Activated CD4-positive, alpha-beta T cell treated with anti-CD3 and anti-CD28 coated beads, Interleukin-2, amount 10 ng/mL, durations not matched to agents 7 days and 5 days (primary cell): ENCODE measurements around the gene CDA. TPM values are rescaled to one million over a fixed set of nuclear protein-coding genes. Genes with fewer than 3 reads are reported as not detected.

Source experiments
- CTCF ChIA-PET: fragments of 350-600 bp; sonication (Branson Sonifier 250); formaldehyde crosslinking; loops from one replicate; lab custom pipeline; 2021; ENCODE audit warnings: antibody characterized with exemption; lab: Charles Lee
- POLR2A ChIA-PET: fragments of 350-600 bp; sonication (Branson Sonifier 250); formaldehyde crosslinking; loops from one replicate; lab custom pipeline; 2021; ENCODE audit warnings: antibody characterized with exemption; lab: Charles Lee
- DNase-seq: peaks from one replicate; pipeline ENCODE4 v3.0.0-alpha.2; 2020
- H3K27ac Mint-ChIP-seq: one replicate; pipeline ENCODE4 v1.8.0; 2021; ENCODE audit warnings: mild to moderate bottlenecking, moderate library complexity, mixed read lengths
- H3K27me3 Mint-ChIP-seq: one replicate; pipeline ENCODE4 v1.8.0; 2021; ENCODE audit warnings: mixed read lengths
- H3K36me3 Mint-ChIP-seq: one replicate; pipeline ENCODE4 v1.8.0; 2021; ENCODE audit warnings: low read depth, mixed read lengths
- H3K4me1 Mint-ChIP-seq: one replicate; pipeline ENCODE4 v1.8.0; 2021; ENCODE audit warnings: mixed read lengths
- H3K4me3 Mint-ChIP-seq: one replicate; pipeline ENCODE4 v1.8.0; 2021; ENCODE audit warnings: mild to moderate bottlenecking, moderate library complexity, mixed read lengths
- H3K9me3 Mint-ChIP-seq: one replicate; pipeline ENCODE4 v1.8.0; 2021; ENCODE audit warnings: mixed read lengths
- total RNA-seq, 2 experiments: library from RNA; stranded (reverse); gene quantifications; one replicate each; pipeline ENCODE4 v1.2.3, GENCODE V29; 2021

CDA gene
- total RNA-seq, 2 experiments from 2014 or later: not detected

- POLR2A ChIA-PET: no interaction called here
- no peak for DNase-seq
- no peaks in the 10 kb centered on the region for H3K4me1 Mint-ChIP-seq
- CTCF ChIA-PET: interaction anchor here (0.5 kb wide), 1 partner anchor 934 kb away, joined by 3 read pairs; no protein-coding TSS in a partner anchor
- H3K4me3 Mint-ChIP-seq: no peak overlapping the region
- no peaks in the 10 kb centered on the region for H3K9me3 Mint-ChIP-seq
- no peak overlapping the region for H3K27ac Mint-ChIP-seq
- no peaks in the 10 kb centered on the region for H3K36me3 Mint-ChIP-seq
- H3K27me3 Mint-ChIP-seq: no peaks in the 10 kb centered on the region
Measured at GRCh38 chr1:20611652-20612051, 22.8 kb downstream of the CDA start.

GRCh38 chr1:20612221-20612746, 23.4 kb downstream of the CDA start:
- H3K9me3 Mint-ChIP-seq: no peaks in the 10 kb centered on the region
- no peaks in the 10 kb centered on the region for H3K4me1 Mint-ChIP-seq
- no peak for DNase-seq
- ChIA-PET POLR2A (no interaction called here), CTCF (interaction anchor here (0.5 kb wide), 1 partner anchor 935 kb away, joined by 3 read pairs; no protein-coding TSS in a partner anchor)
- H3K4me3 Mint-ChIP-seq: no peak overlapping the region
- H3K27me3 Mint-ChIP-seq: no peaks in the 10 kb centered on the region
- no peak overlapping the region for H3K27ac Mint-ChIP-seq
- H3K36me3 Mint-ChIP-seq: no peaks in the 10 kb centered on the region

GRCh38 chr1:20614131-20614579, 25.3 kb downstream of the CDA start:
- Mint-ChIP-seq H3K4me1 (no peaks in the 10 kb centered on the region), H3K9me3 (no peaks in the 10 kb centered on the region), H3K27me3 (peaks cover 2% of the 10 kb centered on the region), H3K27ac (no peak overlapping the region), H3K36me3 (no peaks in the 10 kb centered on the region), H3K4me3 (no peak overlapping the region)
- no peak for DNase-seq
- ChIA-PET CTCF (no interaction called here), POLR2A (no interaction called here)

- Mint-ChIP-seq H3K4me1 (no peaks in the 10 kb centered on the region), H3K9me3 (no peaks in the 10 kb centered on the region), H3K27me3 (peaks cover 2% of the 10 kb centered on the region), H3K4me3 (no peak overlapping the region), H3K36me3 (no peaks in the 10 kb centered on the region), H3K27ac (no peak overlapping the region)
- DNase-seq: no peak
- POLR2A ChIA-PET: no interaction called here
- CTCF ChIA-PET: interaction anchor here (1.3 kb wide), 1 partner anchor 30 kb away, joined by 3 read pairs; no protein-coding TSS in a partner anchor
Measured at GRCh38 chr1:20615946-20616846, 27.3 kb downstream of the CDA start.

- no peak for DNase-seq
- H3K9me3 Mint-ChIP-seq: no peaks in the 10 kb centered on the region
- H3K27me3 Mint-ChIP-seq: peaks cover 2% of the 10 kb centered on the region
- ChIA-PET POLR2A (no interaction called here), CTCF (interaction anchor here (0.6 to 1.3 kb wide), 2 partner anchors 31 to 1844 kb away, joined by 3 read pairs; no protein-coding TSS in a partner anchor)
- no peaks in the 10 kb centered on the region for H3K36me3 Mint-ChIP-seq
- H3K4me3 Mint-ChIP-seq: no peak overlapping the region
- H3K4me1 Mint-ChIP-seq: no peaks in the 10 kb centered on the region
- H3K27ac Mint-ChIP-seq: no peak overlapping the region
Measured at GRCh38 chr1:20616847-20617487, 28.1 kb downstream of the CDA start.

GRCh38 chr1:20618550-20618949, 29.7 kb downstream of the CDA start:
- H3K4me3 Mint-ChIP-seq: no peak overlapping the region
- no peaks in the 10 kb centered on the region for H3K9me3 Mint-ChIP-seq
- ChIA-PET CTCF (interaction anchor here (1.3 kb wide), 1 partner anchor 14 kb away, joined by 3 read pairs; no protein-coding TSS in a partner anchor), POLR2A (no interaction called here)
- H3K27ac Mint-ChIP-seq: no peak overlapping the region
- no peaks in the 10 kb centered on the region for H3K4me1 Mint-ChIP-seq
- H3K27me3 Mint-ChIP-seq: peaks cover 4% of the 10 kb centered on the region
- no peak for DNase-seq
- H3K36me3 Mint-ChIP-seq: no peaks in the 10 kb centered on the region

- Mint-ChIP-seq H3K9me3 (no peaks in the 10 kb centered on the region), H3K27ac (no peak overlapping the region), H3K4me1 (no peaks in the 10 kb centered on the region), H3K4me3 (no peak overlapping the region), H3K27me3 (peaks cover 4% of the 10 kb centered on the region), H3K36me3 (no peaks in the 10 kb centered on the region)
- no peak for DNase-seq
- ChIA-PET POLR2A (no interaction called here), CTCF (no interaction called here)
Measured at GRCh38 chr1:20619999-20620398, 31.1 kb downstream of the CDA start.

GRCh38 chr1:20621012-20621411, 32.1 kb downstream of the CDA start:
- ChIA-PET CTCF (interaction anchor here (0.6 kb wide), 1 partner anchor 32 kb away, joined by 5 read pairs; the partner anchor contains the start of gene CDA), POLR2A (no interaction called here)
- Mint-ChIP-seq H3K27ac (no peak overlapping the region), H3K4me1 (no peaks in the 10 kb centered on the region), H3K27me3 (peaks cover 4% of the 10 kb centered on the region), H3K36me3 (no peaks in the 10 kb centered on the region), H3K9me3 (no peaks in the 10 kb centered on the region), H3K4me3 (no peak overlapping the region)
- no peak for DNase-seq

- H3K4me1 Mint-ChIP-seq: no peaks in the 10 kb centered on the region
- no peak overlapping the region for H3K27ac Mint-ChIP-seq
- no peak for DNase-seq
- H3K9me3 Mint-ChIP-seq: peaks cover 5% of the 10 kb centered on the region
- no peaks in the 10 kb centered on the region for H3K36me3 Mint-ChIP-seq
- no peak overlapping the region for H3K4me3 Mint-ChIP-seq
- CTCF ChIA-PET: no interaction called here
- H3K27me3 Mint-ChIP-seq: peaks cover 17% of the 10 kb centered on the region
- POLR2A ChIA-PET: no interaction called here
Measured at GRCh38 chr1:20624709-20625108, 35.8 kb downstream of the CDA start.

- no peaks in the 10 kb centered on the region for H3K4me1 Mint-ChIP-seq
- no peak overlapping the region for H3K27ac Mint-ChIP-seq
- ChIA-PET POLR2A (interaction anchor here (0.8 kb wide), 1 partner anchor 116 kb away, joined by 5 read pairs; no protein-coding TSS in a partner anchor), CTCF (interaction anchor here (0.8 kb wide), 1 partner anchor 50 kb away, joined by 3 read pairs; no protein-coding TSS in a partner anchor)
- H3K27me3 Mint-ChIP-seq: peaks cover 18% of the 10 kb centered on the region
- H3K4me3 Mint-ChIP-seq: no peak overlapping the region
- peaks cover 5% of the 10 kb centered on the region for H3K9me3 Mint-ChIP-seq
- DNase-seq: no peak
- no peaks in the 10 kb centered on the region for H3K36me3 Mint-ChIP-seq
Measured at GRCh38 chr1:20625176-20626097, 36.5 kb downstream of the CDA start.

- ChIA-PET POLR2A (interaction anchor here (0.8 kb wide), 1 partner anchor 117 kb away, joined by 5 read pairs; no protein-coding TSS in a partner anchor), CTCF (interaction anchor here (0.8 to 1.1 kb wide), 2 partner anchors 41 to 51 kb away, joined by 3 read pairs; no protein-coding TSS in a partner anchor)
- H3K9me3 Mint-ChIP-seq: peaks cover 5% of the 10 kb centered on the region
Measured at GRCh38 chr1:20626098-20626427, 37.2 kb downstream of the CDA start.

GRCh38 chr1:20626524-20626923, 37.6 kb downstream of the CDA start:
- H3K27me3 Mint-ChIP-seq: peaks cover 19% of the 10 kb centered on the region
- no peak for DNase-seq
- H3K4me3 Mint-ChIP-seq: no peak overlapping the region
- H3K36me3 Mint-ChIP-seq: no peaks in the 10 kb centered on the region
- ChIA-PET CTCF (interaction anchor here (0.8 to 1.1 kb wide), 2 partner anchors 41 to 51 kb away, joined by 3 read pairs; no protein-coding TSS in a partner anchor), POLR2A (no interaction called here)
- no peak overlapping the region for H3K27ac Mint-ChIP-seq
- H3K9me3 Mint-ChIP-seq: peaks cover 5% of the 10 kb centered on the region
- no peaks in the 10 kb centered on the region for H3K4me1 Mint-ChIP-seq

More at GRCh38 chr1:20626098-20626427, 37.2 kb downstream of the CDA start:
- Mint-ChIP-seq H3K27ac (no peak overlapping the region), H3K36me3 (no peaks in the 10 kb centered on the region), H3K27me3 (peaks cover 19% of the 10 kb centered on the region), H3K4me1 (no peaks in the 10 kb centered on the region), H3K4me3 (no peak overlapping the region)
- no peak for DNase-seq
